Loucy (cell line): ENCODE data around the gene LEUTX.
"Not testable (repeated sequence)": the region's sequence is repeated elsewhere in the genome, so short reads cannot be mapped to it uniquely, and the experiment has no call there.

Source experiments
- H2AFZ ChIP-seq: fragments of 200-600 bp; sonication (generic); 2 replicates; pipeline ENCODE4 v1.6.0; 2016; ENCODE audit warnings: antibody characterized with exemption, mild to moderate bottlenecking, low read length, moderate library complexity
- H3F3A ChIP-seq: fragments of 200-600 bp; 2 replicates; pipeline ENCODE4 v1.6.0; 2016; ENCODE audit warnings: antibody characterized with exemption, low read depth, mild to moderate bottlenecking
- H3K27me3 ChIP-seq: fragments of 200-600 bp; sonication (generic); 2 replicates; pipeline ENCODE4 v1.6.1; 2014; ENCODE audit warnings: low read length, mild to moderate bottlenecking; ENCODE audit not compliant: insufficient read depth, poor library complexity, severe bottlenecking
- H3K36me3 ChIP-seq: fragments of 200-600 bp; sonication (generic); 2 replicates; pipeline ENCODE4 v1.6.1; 2016; ENCODE audit warnings: low read length; ENCODE audit not compliant: insufficient read depth
- H3K4me1 ChIP-seq: fragments of 200-600 bp; sonication (generic); 2 replicates; pipeline ENCODE4 v1.5.1; 2014; ENCODE audit warnings: low read length, mild to moderate bottlenecking; ENCODE audit not compliant: insufficient read depth, poor library complexity, severe bottlenecking
- H3K4me2 ChIP-seq: fragments of 200-600 bp; sonication (generic); 2 replicates; pipeline ENCODE4 v1.6.0; 2014; ENCODE audit warnings: antibody characterized with exemption, low read length, low read depth, mild to moderate bottlenecking; ENCODE audit not compliant: poor library complexity, severe bottlenecking
- H3K4me3 ChIP-seq: fragments of 200-600 bp; sonication (generic); 2 replicates; pipeline ENCODE4 v1.5.1; 2014; ENCODE audit warnings: low read length, mild to moderate bottlenecking, mixed read lengths; ENCODE audit not compliant: poor library complexity, severe bottlenecking
- H3K79me2 ChIP-seq: fragments of 200-600 bp; sonication (generic); 2 replicates; pipeline ENCODE4 v1.6.1; 2014; ENCODE audit warnings: low read length; ENCODE audit not compliant: insufficient read depth
- H3K9ac ChIP-seq: fragments of 200-600 bp; sonication (generic); 2 replicates; pipeline ENCODE4 v1.6.0; 2014; ENCODE audit warnings: mild to moderate bottlenecking, low read depth, low read length, moderate library complexity; ENCODE audit not compliant: poor library complexity, severe bottlenecking
- H3K9me2 ChIP-seq: fragments of 200-600 bp; sonication (generic); replicated peaks from 2 replicates; pipeline ENCODE4 v1.6.1; 2016; ENCODE audit warnings: low read depth, low read length, mixed read lengths
- H3K9me3 ChIP-seq: fragments of 200-600 bp; sonication (generic); 2 replicates; pipeline ENCODE4 v1.6.1; 2014; ENCODE audit warnings: mild to moderate bottlenecking, antibody characterized with exemption, low read length, low read depth; ENCODE audit not compliant: insufficient read depth
- H4K20me1 ChIP-seq: fragments of 200-600 bp; sonication (generic); 2 replicates; pipeline ENCODE4 v1.6.0; 2014; ENCODE audit warnings: antibody characterized with exemption, low read length, mild to moderate bottlenecking; ENCODE audit not compliant: insufficient read depth, poor library complexity, severe bottlenecking
- EZH2phosphoT487 ChIP-seq: fragments of 200-600 bp; IDR thresholded peaks from 2 replicates; pipeline ENCODE4 v1.6.1; 2018; ENCODE audit warnings: antibody characterized with exemption, mild to moderate bottlenecking, moderate library complexity, borderline replicate concordance
- TF ChIP-seq, protein P1 (sequence below): fragments of 200-600 bp; sonication (generic); conservative IDR thresholded peaks from 2 replicates; pipeline ENCODE4 v1.5.1; 2014; ENCODE audit warnings: mild to moderate bottlenecking, antibody characterized with exemption, low read length

LEUTX gene

DNA sequence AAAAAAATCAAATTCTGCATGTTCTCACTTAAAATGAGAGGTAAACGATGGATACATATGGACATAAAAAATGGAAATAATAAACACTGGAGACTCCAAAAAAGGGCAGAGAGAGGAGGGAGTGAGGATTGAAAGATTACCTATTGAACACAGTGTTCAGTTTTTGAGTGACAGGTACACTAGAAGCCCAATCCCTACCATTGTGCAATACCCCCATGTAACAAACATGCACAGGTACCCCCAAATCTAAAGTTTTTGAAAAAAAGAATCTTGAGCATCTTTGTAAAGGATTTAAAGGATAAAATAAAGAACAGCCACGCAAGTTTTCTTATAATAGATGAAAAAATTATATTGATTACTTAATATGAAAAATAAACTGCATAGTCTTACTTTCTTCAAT lies 24.1 kb upstream of the LEUTX start:
- TF ChIP-seq, protein P1, sequence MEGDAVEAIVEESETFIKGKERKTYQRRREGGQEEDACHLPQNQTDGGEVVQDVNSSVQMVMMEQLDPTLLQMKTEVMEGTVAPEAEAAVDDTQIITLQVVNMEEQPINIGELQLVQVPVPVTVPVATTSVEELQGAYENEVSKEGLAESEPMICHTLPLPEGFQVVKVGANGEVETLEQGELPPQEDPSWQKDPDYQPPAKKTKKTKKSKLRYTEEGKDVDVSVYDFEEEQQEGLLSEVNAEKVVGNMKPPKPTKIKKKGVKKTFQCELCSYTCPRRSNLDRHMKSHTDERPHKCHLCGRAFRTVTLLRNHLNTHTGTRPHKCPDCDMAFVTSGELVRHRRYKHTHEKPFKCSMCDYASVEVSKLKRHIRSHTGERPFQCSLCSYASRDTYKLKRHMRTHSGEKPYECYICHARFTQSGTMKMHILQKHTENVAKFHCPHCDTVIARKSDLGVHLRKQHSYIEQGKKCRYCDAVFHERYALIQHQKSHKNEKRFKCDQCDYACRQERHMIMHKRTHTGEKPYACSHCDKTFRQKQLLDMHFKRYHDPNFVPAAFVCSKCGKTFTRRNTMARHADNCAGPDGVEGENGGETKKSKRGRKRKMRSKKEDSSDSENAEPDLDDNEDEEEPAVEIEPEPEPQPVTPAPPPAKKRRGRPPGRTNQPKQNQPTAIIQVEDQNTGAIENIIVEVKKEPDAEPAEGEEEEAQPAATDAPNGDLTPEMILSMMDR = no peak
- Histone ChIP-seq H3K79me2 (no peaks in the 10 kb centered on the region), H3K9me2 (no peaks in the 10 kb centered on the region), H2AFZ (no peak overlapping the region), H3K9ac (no peak overlapping the region), H3K4me1 (no peaks in the 10 kb centered on the region), H3K4me2 (no peak overlapping the region), H3K9me3 (no peaks in the 10 kb centered on the region), H3K36me3 (no peaks in the 10 kb centered on the region), H3K27me3 (no peaks in the 10 kb centered on the region), H4K20me1 (no peaks in the 10 kb centered on the region), H3F3A (no peaks in the 10 kb centered on the region), H3K4me3 (no peak overlapping the region)

DNA sequence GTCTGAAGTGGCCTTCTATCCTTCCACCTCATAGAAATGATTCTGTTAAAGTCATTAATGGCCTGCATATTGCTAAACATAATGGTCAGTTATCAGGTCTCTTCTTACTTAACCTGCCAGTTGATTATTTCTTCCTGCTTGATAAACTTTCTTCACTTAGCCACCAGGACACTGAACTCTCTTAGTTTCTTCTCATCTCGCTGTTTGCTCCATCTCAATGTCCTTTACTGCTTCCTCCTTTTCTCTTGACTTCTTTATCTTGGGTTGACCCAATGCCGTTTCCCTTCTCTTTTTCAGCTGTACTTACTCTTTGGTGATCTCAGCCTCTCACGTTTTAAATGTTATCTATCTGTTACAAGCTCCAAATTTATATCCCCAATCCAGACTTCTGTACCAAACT lies 23.7 kb upstream of the LEUTX start:
- Histone ChIP-seq H3K79me2 (no peaks in the 10 kb centered on the region), H3K4me2 (no peak overlapping the region), H3K9me2 (no peaks in the 10 kb centered on the region), H3K4me1 (no peaks in the 10 kb centered on the region), H3K4me3 (no peak overlapping the region), H3F3A (no peaks in the 10 kb centered on the region), H3K27me3 (no peaks in the 10 kb centered on the region), H3K9ac (no peak overlapping the region), H3K36me3 (no peaks in the 10 kb centered on the region), H2AFZ (no peak overlapping the region), H3K9me3 (no peaks in the 10 kb centered on the region), H4K20me1 (no peaks in the 10 kb centered on the region)
- TF ChIP-seq, protein P1 = no peak
- no peak for TF ChIP-seq EZH2phosphoT487

DNA sequence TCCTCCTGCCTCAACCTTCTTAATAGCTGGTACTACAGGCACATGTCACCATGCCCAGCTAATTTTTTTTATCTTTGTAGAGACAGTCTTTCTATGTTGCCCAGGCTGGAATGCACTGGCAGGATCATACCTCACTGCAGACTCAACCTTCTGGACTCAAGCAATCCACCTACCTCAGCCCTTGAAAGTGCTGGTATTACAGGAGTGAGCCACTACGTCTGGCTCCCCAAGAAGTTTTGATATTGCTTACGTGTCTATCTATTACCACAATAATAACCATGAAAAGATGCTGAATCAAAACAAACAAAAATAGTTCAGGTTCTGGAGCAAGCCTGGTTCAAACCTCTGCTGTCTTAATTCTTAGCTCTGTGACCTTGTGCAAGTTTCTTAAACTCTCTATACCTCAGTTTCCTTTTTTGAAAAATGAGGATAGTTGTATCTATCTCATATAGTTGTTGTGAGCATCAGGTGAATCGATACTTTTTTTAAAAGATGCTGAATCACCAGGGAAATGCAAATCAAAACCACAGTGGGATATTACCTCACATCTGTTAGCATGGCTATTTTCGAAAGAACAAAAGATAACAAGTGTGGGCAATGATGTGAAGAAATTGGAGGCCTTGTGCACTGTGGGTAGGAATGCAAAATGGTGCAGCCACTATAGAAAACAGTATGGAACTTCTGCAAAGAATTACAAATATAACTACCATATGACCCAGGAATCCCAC lies 19.0 kb upstream of the LEUTX start:
- Histone ChIP-seq H3K79me2 (no peaks in the 10 kb centered on the region), H3F3A (no peaks in the 10 kb centered on the region), H3K9me3 (no peaks in the 10 kb centered on the region), H3K4me1 (no peaks in the 10 kb centered on the region), H3K4me3 (no peak overlapping the region), H2AFZ (no peak overlapping the region), H3K4me2 (no peak overlapping the region), H4K20me1 (no peaks in the 10 kb centered on the region), H3K9me2 (no peaks in the 10 kb centered on the region), H3K36me3 (no peaks in the 10 kb centered on the region), H3K9ac (no peak overlapping the region), H3K27me3 (no peaks in the 10 kb centered on the region)
- TF ChIP-seq, protein P1 = no peak
- no peak for TF ChIP-seq EZH2phosphoT487

DNA sequence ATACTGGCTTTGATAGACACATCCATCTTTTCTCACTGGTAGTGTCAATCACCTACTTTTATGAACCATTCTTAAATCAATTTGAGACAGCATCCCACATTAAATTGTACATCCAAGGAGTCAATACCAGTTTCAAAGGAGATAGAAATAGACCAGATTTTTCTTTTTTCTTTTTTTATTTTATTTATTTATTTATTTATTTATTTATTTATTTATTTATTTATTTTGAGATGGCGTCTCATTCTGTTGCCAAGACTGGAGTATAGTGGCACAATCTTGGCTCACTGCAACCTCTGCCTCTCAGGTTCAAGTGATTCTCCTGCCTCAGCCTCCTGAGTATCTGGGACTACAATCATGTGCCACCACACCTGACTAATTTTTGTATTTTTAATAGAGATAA lies 16.8 kb upstream of the LEUTX start:
- H4K20me1 ChIP-seq, H3K4me2 ChIP-seq, H3K4me3 ChIP-seq, H3F3A ChIP-seq, H3K4me1 ChIP-seq, H2AFZ ChIP-seq, H3K36me3 ChIP-seq, H3K9ac ChIP-seq, H3K79me2 ChIP-seq, H3K9me3 ChIP-seq, H3K27me3 ChIP-seq, H3K9me2 ChIP-seq: not testable (repeated sequence)
